A549 (cell line): ENCODE data around the gene MIS18A. TPM values are rescaled to one million over a fixed set of nuclear protein-coding genes. Genes with fewer than 3 reads are reported as not detected.

Experiments used
- ATAC-seq, 2 experiments: fragments of 200-7000 bp in 1 of 2; fragments of >200 bp in 1 of 2; cut with Nextera tagmentation in 1 of 2; cut with Tn5 transposase in 1 of 2; 3 replicates each; pipeline versions ENCODE4 v1.8.0 to v1.9.1; 2018 to 2020; ENCODE audit warnings: mild to moderate bottlenecking in 1 of 2, moderate library complexity in 1 of 2
- CTCF ChIA-PET: fragments of 300-600 bp; sonication (Branson Sonifier 250); formaldehyde crosslinking; extraction: SDS; loops from one replicate; lab custom pipeline; 2021; ENCODE audit warnings: antibody characterized with exemption, inconsistent platforms; lab: Yijun Ruan, JAX
- POLR2A ChIA-PET: fragments of 350-600 bp; formaldehyde crosslinking; extraction: SDS; loops from one replicate; lab custom pipeline; 2021; ENCODE audit warnings: antibody characterized with exemption, inconsistent platforms; lab: Yijun Ruan, JAX
- DNase-seq, 2 experiments: peaks; one replicate each; pipeline versions ENCODE4 v3.0.0 to v3.0.0-alpha.2; 2011 to 2016; ENCODE audit warnings: low read depth in 1 of 2, low spot score in 1 of 2
- FAIRE-seq: peaks from 2 replicates; lab custom pipeline; 2011; peaks lifted over from hg19 to GRCh38; lab: Jason Lieb, UNC
- H3K27ac ChIP-seq, 2 experiments: fragments of >200 bp; sonication (Bioruptor Twin); formaldehyde crosslinking; 3 replicates each; pipeline ENCODE4 v1.5.1; 2016 to 2017
- H3K4me1 ChIP-seq: fragments of >200 bp; sonication (Bioruptor Twin); formaldehyde crosslinking; 3 replicates; pipeline ENCODE4 v1.6.1; 2016
- H3K4me2 ChIP-seq: fragments of >200 bp; sonication (Bioruptor Twin); formaldehyde crosslinking; 3 replicates; pipeline ENCODE4 v1.6.1; 2016
- H3K4me3 ChIP-seq: fragments of >200 bp; sonication (Bioruptor Twin); formaldehyde crosslinking; 3 replicates; pipeline ENCODE4 v1.5.1; 2016
- H3K9me3 ChIP-seq: fragments of >200 bp; sonication (Bioruptor Twin); formaldehyde crosslinking; 3 replicates; pipeline ENCODE4 v1.6.1; 2016
- ATOH8 ChIP-seq: fragments of 250-450 bp; sonication (Bioruptor Pico); IDR thresholded peaks from 2 replicates; pipeline ENCODE4 v1.5.0; 2020; ENCODE audit warnings: low read depth, mild to moderate bottlenecking, moderate library complexity
- CBX8 ChIP-seq: fragments of 200-600 bp; sonication (generic); IDR thresholded peaks from 2 replicates; pipeline ENCODE4 v1.6.1; 2016
- CEBPB ChIP-seq, 2 experiments: fragments of >200 bp in 1 of 2; sonication (Bioruptor Twin) in 1 of 2; formaldehyde crosslinking in 1 of 2; IDR thresholded peaks; 2 replicates each; pipeline ENCODE4 v1.6.1; 2012 to 2016
- CHD2 ChIP-seq: fragments of 150-350 bp; IDR thresholded peaks from 2 replicates; pipeline ENCODE4 v1.6.1; 2014; ENCODE audit warnings: low read length; ENCODE audit not compliant: partially characterized antibody
- CTCF ChIP-seq: fragments of >200 bp; sonication (Bioruptor Twin); formaldehyde crosslinking; IDR thresholded peaks from 3 replicates; pipeline ENCODE4 v1.5.1; 2016
- E2F6 ChIP-seq: IDR thresholded peaks from 2 replicates; pipeline ENCODE4 v1.6.1; 2012; ENCODE audit warnings: low read depth, borderline replicate concordance
- EHF ChIP-seq: fragments of 250-450 bp; sonication (Bioruptor Pico); IDR thresholded peaks from 2 replicates; pipeline ENCODE4 v1.5.0; 2020; ENCODE audit warnings: mild to moderate bottlenecking
- ELK1 ChIP-seq: fragments of 150-350 bp; IDR thresholded peaks from 2 replicates; pipeline ENCODE4 v1.6.1; 2014; ENCODE audit warnings: low read depth, mild to moderate bottlenecking, low read length
- EP300 ChIP-seq, 2 experiments: fragments of >200 bp; sonication (Bioruptor Twin); formaldehyde crosslinking; IDR thresholded peaks; 2 replicates in 1 of 2; 3 replicates in 1 of 2; pipeline ENCODE4 v1.6.1; 2016 to 2017
- FOSB ChIP-seq: fragments of 250-450 bp; sonication (Bioruptor Pico); IDR thresholded peaks from 2 replicates; pipeline ENCODE4 v1.5.0; 2020; ENCODE audit warnings: mild to moderate bottlenecking, moderate library complexity
- FOXS1 ChIP-seq: fragments of 250-450 bp; sonication (Bioruptor Pico); IDR thresholded peaks from 2 replicates; pipeline ENCODE4 v1.5.0; 2020; ENCODE audit warnings: mild to moderate bottlenecking, moderate library complexity
- GATA3 ChIP-seq: IDR thresholded peaks from 2 replicates; pipeline ENCODE4 v1.6.1; 2012; ENCODE audit warnings: borderline replicate concordance
- HMGXB4 ChIP-seq: fragments of 250-450 bp; sonication (Bioruptor Pico); IDR thresholded peaks from 2 replicates; pipeline ENCODE4 v1.5.0; 2021; ENCODE audit warnings: mild to moderate bottlenecking, moderate library complexity, borderline replicate concordance
- HOXA7 ChIP-seq: fragments of 250-450 bp; sonication (Bioruptor Pico); IDR thresholded peaks from 2 replicates; pipeline ENCODE4 v1.5.0; 2020; ENCODE audit warnings: mild to moderate bottlenecking, moderate library complexity
- JUNB ChIP-seq: fragments of >200 bp; sonication (Bioruptor Twin); formaldehyde crosslinking; IDR thresholded peaks from 2 replicates; pipeline ENCODE4 v1.6.1; 2016
- KDM5A ChIP-seq: fragments of 200-600 bp; sonication (generic); IDR thresholded peaks from 2 replicates; pipeline ENCODE4 v1.6.1; 2016; ENCODE audit warnings: antibody characterized with exemption, mild to moderate bottlenecking
- MAFK ChIP-seq: fragments of 450-650 bp; IDR thresholded peaks from 2 replicates; pipeline ENCODE4 v1.6.1; 2014; ENCODE audit not compliant: partially characterized antibody
- MAX ChIP-seq: IDR thresholded peaks from 2 replicates; pipeline ENCODE4 v1.6.1; 2012
- NR3C1 ChIP-seq: fragments of >200 bp; sonication (Bioruptor Twin); formaldehyde crosslinking; IDR thresholded peaks from 3 replicates; pipeline ENCODE4 v1.6.1; 2017
- PHF8 ChIP-seq: fragments of 200-600 bp; sonication (generic); IDR thresholded peaks from 2 replicates; pipeline ENCODE4 v1.6.1; 2016; ENCODE audit warnings: low read depth, mild to moderate bottlenecking, antibody characterized with exemption, moderate library complexity, borderline replicate concordance
- POLR2A ChIP-seq: IDR thresholded peaks from 2 replicates; pipeline ENCODE4 v1.6.1; 2012; ENCODE audit warnings: mild to moderate bottlenecking, low read length
- SMC3 ChIP-seq: fragments of >200 bp; sonication (Bioruptor Twin); formaldehyde crosslinking; IDR thresholded peaks from 3 replicates; pipeline ENCODE4 v1.6.1; 2018; ENCODE audit warnings: inconsistent platforms
- USF2 ChIP-seq: fragments of 450-650 bp; IDR thresholded peaks from 2 replicates; pipeline ENCODE4 v1.6.1; 2014; ENCODE audit warnings: antibody characterized with exemption
- ZFP36 ChIP-seq: fragments of 450-650 bp; IDR thresholded peaks from 2 replicates; pipeline ENCODE4 v1.6.1; 2014; ENCODE audit warnings: borderline replicate concordance; ENCODE audit not compliant: partially characterized antibody
- ZSCAN20 ChIP-seq: fragments of 250-450 bp; sonication (Bioruptor Pico); IDR thresholded peaks from 2 replicates; pipeline ENCODE4 v1.8.0; 2022; ENCODE audit warnings: mild to moderate bottlenecking, moderate library complexity
- WGBS: methylation state at CpG from one replicate; pipeline ENCODE4 v1.1.6; 2017; ENCODE audit errors: missing lambda C conversion rate; 5-methylcytosine and 5-hydroxymethylcytosine counted together
- polyA plus RNA-seq, 4 experiments: library from polyadenylated mRNA; depleted of rRNA in 3 of 4; stranded (reverse); fragments of >200 nt; fragmentation: RNase III in 1 of 4; extraction: RNeasy Plus Mini Kit Qiagen cat#74134 plus additional on column Dnase treatment in 1 of 4; gene quantifications; 2 replicates in 3 of 4; 3 replicates in 1 of 4; pipeline ENCODE4 v1.2.3, GENCODE V29; 2011 to 2017

MIS18A gene
- polyA plus RNA-seq, 2 of the 4 experiments (the other 2 are of a cell fraction) = 18.4 to 18.8 TPM

- TF ChIP-seq E2F6 (no peak), FOSB (CRISPR knock-in tag) (no peak), JUNB (no peak), ZFP36 (no peak), FOXS1 (no peak)
Measured at GRCh38 chr21:32321480-32321879, 42.6 kb upstream of the MIS18A start (continued).

- Histone ChIP-seq H3K4me2 (no peak overlapping the region), H3K4me1 (peaks cover 18% of the 10 kb centered on the region), H3K4me3 (no peak overlapping the region), H3K9me3 (no peaks in the 10 kb centered on the region), H3K27ac (no peak overlapping the region)
- ATAC-seq (no peak), DNase-seq (no peak), FAIRE-seq (no peak)
- ChIA-PET CTCF (no interaction called here), POLR2A (no interaction called here)
- no peak for TF ChIP-seq KDM5A
- no peak for TF ChIP-seq PHF8
- TF ChIP-seq POLR2A = no peak
- no peak for TF ChIP-seq SMC3
- no peak for TF ChIP-seq MAX
- TF ChIP-seq HOXA7 (CRISPR knock-in tag) = no peak
- no peak for TF ChIP-seq CBX8
- no peak for TF ChIP-seq GATA3
- TF ChIP-seq MAFK = no peak
- 92% methylated on average over 7 of the region's 13 CpGs for WGBS
Measured at GRCh38 chr21:32320726-32321125, 41.9 kb upstream of the MIS18A start.

GRCh38 chr21:32320059-32320458, 41.2 kb upstream of the MIS18A start:
- H3K4me2 ChIP-seq = no peak overlapping the region
- no peaks in the 10 kb centered on the region for H3K9me3 ChIP-seq
- ChIA-PET POLR2A (no interaction called here), CTCF (no interaction called here)
- no peak for ATAC-seq
- DNase-seq = no peak
- no peak for FAIRE-seq
- H3K27ac ChIP-seq = no peak overlapping the region
- no peak overlapping the region for H3K4me3 ChIP-seq
- WGBS = 96% methylated on average over 4 of the region's 6 CpGs
- H3K4me1 ChIP-seq = peaks cover 18% of the 10 kb centered on the region
- TF ChIP-seq ZSCAN20 (no peak), USF2 (no peak), CHD2 (no peak), ELK1 (no peak), EP300 (IDR thresholded peaks at IDR 0.05) (no peak), HMGXB4 (CRISPR knock-in tag) (no peak), CTCF (no peak), NR3C1 (no peak), EHF (no peak), CEBPB (IDR thresholded peaks at IDR 0.05) (no peak), HOXA7 (CRISPR knock-in tag) (no peak), ATOH8 (CRISPR knock-in tag) (no peak)
- TF ChIP-seq, all 56 proteins: peak for 0
